ENCODE measurements around the gene ATP6V1D. TPM values are rescaled to one million over a fixed set of nuclear protein-coding genes. Genes with fewer than 3 reads are reported as not detected.

Gene ATP6V1D
- polyA plus RNA-seq, 2 of the 4 experiments (the other 2 are of a cell fraction), result 81.7 to 104 TPM

- H3K4me3 ChIP-seq, result no peak overlapping the region
- 74% methylated on average over 3 of the region's 3 CpGs for WGBS (ENCODE audit: missing lambda C conversion rate)
- DNase-seq (ENCODE audit: low read depth in 1 of 2, low spot score in 1 of 2) (no peak), ATAC-seq (no peak), FAIRE-seq (no peak)
- POLR2A ChIA-PET, result no interaction called here
- H3K4me1 ChIP-seq, result no peaks in the 10 kb centered on the region
- no peak overlapping the region for H3K27ac ChIP-seq
- CTCF ChIA-PET, result interaction anchor here (1.1 to 2.7 kb wide), 5 partner anchors 8 to 312 kb away, joined by 3 to 6 read pairs (median 3); partner anchors contain the start of genes ATP6V1D and EIF2S1
- H3K4me2 ChIP-seq, result no peak overlapping the region
- TF ChIP-seq JUNB (IDR thresholded peaks at IDR 0.05) (no peak), E2F6 (IDR thresholded peaks at IDR 0.05; ENCODE audit: borderline replicate concordance, low read depth) (no peak), ZFP36 (IDR thresholded peaks at IDR 0.05; ENCODE audit: borderline replicate concordance, partially characterized antibody) (no peak), NR3C1 (IDR thresholded peaks at IDR 0.05) (no peak)
- H3K9me3 ChIP-seq, result no peaks in the 10 kb centered on the region
Observed at GRCh38 chr14:67392123-67392522, 32.5 kb upstream of the ATP6V1D start.

- ChIA-PET CTCF (interaction anchor here (1.1 to 2.7 kb wide), 4 partner anchors 9 to 313 kb away, joined by 3 to 6 read pairs (median 4); partner anchors contain the start of genes ATP6V1D and EIF2S1), POLR2A (no interaction called here)
- no peak overlapping the region for H3K4me2 ChIP-seq
- 78% methylated on average over 6 of the region's 6 CpGs for WGBS (ENCODE audit: missing lambda C conversion rate)
- peak in 1 of 2 experiments; percentile 22; a peak in 3 of 6 replicates for ATAC-seq
- DNase-seq (ENCODE audit: low read depth in 1 of 2, low spot score in 1 of 2), result no peak
- H3K4me1 ChIP-seq, result no peaks in the 10 kb centered on the region
- H3K9me3 ChIP-seq, result no peaks in the 10 kb centered on the region
- H3K27ac ChIP-seq, result no peak overlapping the region
- no peak overlapping the region for H3K4me3 ChIP-seq
- FAIRE-seq, result no peak
- TF ChIP-seq SMC3 (IDR thresholded peaks at IDR 0.05), result no peak
- TF ChIP-seq HOXB5 (CRISPR knock-in tag; IDR thresholded peaks at IDR 0.05), result no peak
- no peak for TF ChIP-seq FOSL2 (IDR thresholded peaks at IDR 0.05)
- TF ChIP-seq FOSL2 (CRISPR knock-in tag; IDR thresholded peaks at IDR 0.05), result no peak
- TF ChIP-seq ZFP36 (IDR thresholded peaks at IDR 0.05; ENCODE audit: borderline replicate concordance, partially characterized antibody), result no peak
- TF ChIP-seq, protein P1, sequence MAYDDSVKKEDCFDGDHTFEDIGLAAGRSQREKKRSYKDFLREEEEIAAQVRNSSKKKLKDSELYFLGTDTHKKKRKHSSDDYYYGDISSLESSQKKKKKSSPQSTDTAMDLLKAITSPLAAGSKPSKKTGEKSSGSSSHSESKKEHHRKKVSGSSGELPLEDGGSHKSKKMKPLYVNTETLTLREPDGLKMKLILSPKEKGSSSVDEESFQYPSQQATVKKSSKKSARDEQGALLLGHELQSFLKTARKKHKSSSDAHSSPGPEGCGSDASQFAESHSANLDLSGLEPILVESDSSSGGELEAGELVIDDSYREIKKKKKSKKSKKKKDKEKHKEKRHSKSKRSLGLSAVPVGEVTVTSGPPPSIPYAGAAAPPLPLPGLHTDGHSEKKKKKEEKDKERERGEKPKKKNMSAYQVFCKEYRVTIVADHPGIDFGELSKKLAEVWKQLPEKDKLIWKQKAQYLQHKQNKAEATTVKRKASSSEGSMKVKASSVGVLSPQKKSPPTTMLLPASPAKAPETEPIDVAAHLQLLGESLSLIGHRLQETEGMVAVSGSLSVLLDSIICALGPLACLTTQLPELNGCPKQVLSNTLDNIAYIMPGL (CRISPR knock-in tag; IDR thresholded peaks at IDR 0.05; ENCODE audit: borderline replicate concordance), result no peak
- no peak for TF ChIP-seq RARB (CRISPR knock-in tag; IDR thresholded peaks at IDR 0.05)
- no peak for TF ChIP-seq CBX2 (IDR thresholded peaks at IDR 0.05; ENCODE audit: borderline replicate concordance, low read depth)
- TF ChIP-seq MYC (IDR thresholded peaks at IDR 0.05; ENCODE audit: borderline replicate concordance, low read length), result no peak
Observed at GRCh38 chr14:67391268-67391667, 31.7 kb upstream of the ATP6V1D start.

DNA sequence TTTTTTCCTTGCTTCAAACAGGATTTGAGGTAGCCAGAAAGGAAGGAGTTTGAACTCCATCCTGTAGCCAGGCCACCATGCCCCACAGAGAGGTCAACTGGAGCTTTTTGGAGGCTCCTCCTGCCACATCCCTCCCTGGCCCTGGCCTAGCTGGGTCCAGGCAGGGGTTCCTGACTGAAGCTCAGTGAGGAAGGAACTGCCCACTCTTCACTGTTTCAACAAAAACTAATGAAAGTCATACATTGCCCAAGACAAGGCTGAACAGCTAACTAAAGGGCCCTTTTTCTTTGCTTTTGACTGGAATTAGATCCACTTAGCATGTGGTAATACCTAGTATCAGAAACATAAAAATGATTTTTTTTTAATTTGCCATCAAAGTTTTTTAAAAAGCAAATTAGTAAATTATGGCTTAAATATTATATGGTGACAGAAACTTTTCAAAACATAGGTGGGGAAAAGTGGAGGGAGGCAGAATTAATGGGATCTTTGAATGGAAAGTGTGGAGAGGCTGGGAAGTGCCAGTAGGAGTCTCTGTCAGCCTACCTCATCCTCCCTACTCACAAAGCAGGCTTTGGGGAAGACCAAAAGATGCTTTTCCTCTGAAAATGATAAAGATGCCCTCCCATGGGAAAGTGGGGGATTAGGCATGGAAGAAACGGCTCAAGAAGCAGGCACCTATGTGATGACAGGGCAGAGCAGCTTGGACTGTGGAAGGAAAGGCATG lies 30.4 kb upstream of the ATP6V1D start:
- no peak for TF ChIP-seq CTCF (IDR thresholded peaks at IDR 0.05)
- ChIA-PET CTCF (interaction anchor here (1.2 to 2.7 kb wide), 3 partner anchors 16 to 314 kb away, joined by 3 to 6 read pairs (median 3); partner anchors contain the start of gene PLEK2), POLR2A (interaction anchor here (0.7 kb wide), 1 partner anchor 24 kb away, joined by 4 read pairs; no protein-coding TSS in a partner anchor)
- ATAC-seq, result no peak
- WGBS (ENCODE audit: missing lambda C conversion rate), result 73% methylated on average over 1 of the region's 1 CpG
- no peak for DNase-seq (ENCODE audit: low read depth in 1 of 2, low spot score in 1 of 2)
- Histone ChIP-seq H3K9me3 (no peaks in the 10 kb centered on the region), H3K4me1 (no peaks in the 10 kb centered on the region), H3K4me3 (no peak overlapping the region), H3K27ac (no peak overlapping the region), H3K4me2 (no peak overlapping the region)
- FAIRE-seq, result no peak

- no peak for DNase-seq (ENCODE audit: low read depth in 1 of 2, low spot score in 1 of 2)
- Histone ChIP-seq H3K9me3 (no peaks in the 10 kb centered on the region), H3K27ac (no peak overlapping the region), H3K4me3 (no peak overlapping the region), H3K4me2 (no peak overlapping the region), H3K4me1 (no peaks in the 10 kb centered on the region)
- FAIRE-seq, result no peak
- ChIA-PET CTCF (interaction anchor here (1.2 kb wide), 1 partner anchor 23 kb away, joined by 3 read pairs; the partner anchor contains the start of gene PLEK2), POLR2A (no interaction called here)
- 90% methylated on average over 3 of the region's 3 CpGs for WGBS (ENCODE audit: missing lambda C conversion rate)
- no peak for ATAC-seq
- TF ChIP-seq EP300 (IDR thresholded peaks at IDR 0.05), result no peak
- no peak for TF ChIP-seq MAZ (IDR thresholded peaks at IDR 0.05; ENCODE audit: borderline replicate concordance, low read depth, low read length)
- no peak for TF ChIP-seq FOXS1 (CRISPR knock-in tag; IDR thresholded peaks at IDR 0.05)
- TF ChIP-seq, protein P2, sequence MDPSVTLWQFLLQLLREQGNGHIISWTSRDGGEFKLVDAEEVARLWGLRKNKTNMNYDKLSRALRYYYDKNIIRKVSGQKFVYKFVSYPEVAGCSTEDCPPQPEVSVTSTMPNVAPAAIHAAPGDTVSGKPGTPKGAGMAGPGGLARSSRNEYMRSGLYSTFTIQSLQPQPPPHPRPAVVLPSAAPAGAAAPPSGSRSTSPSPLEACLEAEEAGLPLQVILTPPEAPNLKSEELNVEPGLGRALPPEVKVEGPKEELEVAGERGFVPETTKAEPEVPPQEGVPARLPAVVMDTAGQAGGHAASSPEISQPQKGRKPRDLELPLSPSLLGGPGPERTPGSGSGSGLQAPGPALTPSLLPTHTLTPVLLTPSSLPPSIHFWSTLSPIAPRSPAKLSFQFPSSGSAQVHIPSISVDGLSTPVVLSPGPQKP (IDR thresholded peaks at IDR 0.05; ENCODE audit: low read depth, low read length), result no peak
- no peak for TF ChIP-seq HOXB13 (CRISPR knock-in tag; IDR thresholded peaks at IDR 0.05; ENCODE audit: low read depth)
- TF ChIP-seq RNF2 (IDR thresholded peaks at IDR 0.05; ENCODE audit: borderline replicate concordance, low read depth), result no peak
Observed at GRCh38 chr14:67389275-67389674, 29.7 kb upstream of the ATP6V1D start.
